Neural cell (in vitro differentiated cells): Measurements from ENCODE around the gene EBF3.

Source experiments
- CTCF ChIP-seq: fragments of 450-650 bp; IDR thresholded peaks from 2 replicates; pipeline ENCODE4 v1.5.1; 2014; ENCODE audit warnings: antibody characterized with exemption, mild to moderate bottlenecking, moderate library complexity; ENCODE audit not compliant: poor library complexity, severe bottlenecking
- EP300 ChIP-seq: fragments of 450-650 bp; conservative IDR thresholded peaks from 2 replicates; pipeline ENCODE4 v1.6.1; 2014; ENCODE audit warnings: antibody characterized with exemption, mild to moderate bottlenecking, moderate library complexity; ENCODE audit not compliant: poor library complexity, severe bottlenecking
- TAF1 ChIP-seq: IDR thresholded peaks from 2 replicates; pipeline ENCODE4 v1.6.1; 2012; ENCODE audit warnings: low read depth

GRCh38 chr10:129919358-129919757, 44.7 kb downstream of the EBF3 start:
- no peak for TF ChIP-seq CTCF
- no peak for TF ChIP-seq TAF1
- TF ChIP-seq EP300, result no peak
